MM.1S (cell line): ENCODE measurements around the gene IL17D.

Experiments
- CTCF ChIP-seq: fragments of 300-600 bp; sonication (generic); IDR thresholded peaks from 2 replicates; pipeline ENCODE4 v1.5.1; 2016; ENCODE audit warnings: antibody characterized with exemption, low read length, mixed read lengths
- EZH2 ChIP-seq: fragments of 300-600 bp; sonication (generic); optimal IDR thresholded peaks from 2 replicates; pipeline ENCODE3; 2017; ENCODE audit warnings: low read depth, mild to moderate bottlenecking, antibody characterized with exemption, low read length, mixed read lengths

GRCh38 chr13:20672772-20673171 is 30.7 kb upstream of the IL17D start:
- no peak for TF ChIP-seq CTCF
- no peak for TF ChIP-seq EZH2
